CD4-positive, alpha-beta T cell treated with Interleukin-2 at 100 ng/mL for 4 hours (primary cell): Measurements from ENCODE around the gene PPP4R4.
"Not testable (repeated sequence)": the region's sequence is repeated elsewhere in the genome, so short reads cannot be mapped to it uniquely, and the experiment has no call there.

Experiments used
- DNase-seq: peaks from one replicate; pipeline ENCODE4 v3.0.0-alpha.2; 2020; ENCODE audit warnings: low spot score

Gene PPP4R4

DNA sequence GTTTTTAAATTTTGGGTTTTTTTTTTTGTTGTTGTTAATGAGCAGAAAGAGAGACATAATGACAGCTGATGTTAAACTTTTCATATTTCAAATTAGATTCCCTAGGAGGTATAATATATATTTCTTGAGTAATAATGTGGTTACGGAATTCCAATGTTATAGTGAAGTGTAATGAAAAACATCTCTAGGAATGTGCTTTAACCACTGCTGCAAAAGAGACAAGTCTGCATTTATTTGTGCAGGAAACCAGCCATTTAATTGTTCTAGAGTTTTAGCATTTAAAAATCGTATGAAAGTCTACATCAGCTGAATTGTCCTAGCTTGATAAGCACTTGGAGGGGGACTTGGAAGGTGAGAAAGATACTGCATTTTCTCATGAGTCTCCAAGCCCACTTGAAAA lies 104.6 kb downstream of the PPP4R4 start:
- DNase-seq = no peak

DNA sequence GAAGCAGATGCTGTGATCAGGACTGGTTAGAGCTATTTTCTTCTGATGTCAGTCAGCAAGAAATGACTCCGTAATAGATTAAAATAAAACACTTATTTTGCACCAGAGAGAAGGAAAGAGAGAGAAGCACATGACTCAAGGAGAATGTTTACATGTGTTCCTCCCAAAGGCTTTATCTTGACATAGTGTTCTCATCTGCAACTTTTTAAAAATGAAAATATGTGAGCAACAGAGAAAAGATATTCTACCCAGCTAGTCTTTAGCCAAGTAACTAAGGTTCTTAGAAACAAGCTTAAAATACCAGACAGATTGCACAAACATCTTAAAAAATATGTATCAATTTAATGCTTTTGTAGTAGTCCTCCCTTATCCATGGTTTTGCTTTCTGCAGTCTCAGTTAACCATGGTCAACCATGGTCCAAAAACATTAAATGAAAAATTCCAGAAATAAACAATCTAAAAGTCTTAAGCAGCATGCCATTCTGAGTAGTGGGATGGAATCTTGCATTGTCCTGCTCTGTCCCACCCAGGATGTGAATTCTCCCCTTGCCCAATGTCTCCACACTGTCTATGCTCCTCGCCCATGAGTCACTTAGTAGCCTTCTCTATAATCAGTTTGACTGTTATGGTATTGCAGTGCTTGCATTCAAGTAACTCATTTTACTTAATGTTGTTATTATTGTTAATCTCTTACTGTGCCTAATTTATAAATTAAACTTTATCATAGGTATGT lies 109.0 kb downstream of the PPP4R4 start:
- DNase-seq = no peak

DNA sequence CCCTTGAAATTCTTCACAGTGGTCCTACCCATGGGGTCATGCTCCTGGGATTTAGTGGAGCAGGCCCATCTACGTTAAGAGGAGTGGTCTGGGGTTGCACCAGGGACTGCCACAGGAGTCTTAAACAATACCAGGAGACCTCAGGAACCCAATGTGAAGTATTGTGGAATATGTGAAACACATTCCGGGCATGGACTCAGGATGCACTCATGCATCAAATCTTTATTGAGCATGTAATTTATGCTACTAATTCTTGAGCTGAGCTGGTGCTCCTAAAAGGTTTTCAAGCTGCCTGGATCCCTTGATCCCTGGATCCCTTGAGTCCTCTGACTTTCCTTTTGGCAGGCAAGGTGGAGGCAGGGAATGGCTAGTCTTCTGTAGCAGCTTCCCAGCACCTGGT lies 110.1 kb downstream of the PPP4R4 start:
- no peak for DNase-seq

DNA sequence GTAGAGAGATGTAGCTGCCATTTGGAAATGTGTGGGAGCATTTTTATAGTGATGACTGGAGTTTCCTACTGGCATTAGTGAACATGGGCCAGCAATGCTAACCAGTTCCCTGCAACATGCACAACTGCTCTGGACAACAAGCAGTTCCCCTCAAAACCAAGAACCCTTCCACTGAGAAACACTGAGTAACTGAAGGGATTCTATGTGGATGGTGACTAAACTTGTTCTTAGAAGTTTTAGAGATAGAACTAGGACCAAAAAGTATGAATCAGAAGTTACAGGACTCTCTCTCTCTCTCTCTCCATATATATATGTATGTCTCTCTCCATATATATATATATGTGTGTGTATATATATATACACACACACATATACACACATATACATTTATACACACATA lies 111.0 kb downstream of the PPP4R4 start:
- no peak for DNase-seq

DNA sequence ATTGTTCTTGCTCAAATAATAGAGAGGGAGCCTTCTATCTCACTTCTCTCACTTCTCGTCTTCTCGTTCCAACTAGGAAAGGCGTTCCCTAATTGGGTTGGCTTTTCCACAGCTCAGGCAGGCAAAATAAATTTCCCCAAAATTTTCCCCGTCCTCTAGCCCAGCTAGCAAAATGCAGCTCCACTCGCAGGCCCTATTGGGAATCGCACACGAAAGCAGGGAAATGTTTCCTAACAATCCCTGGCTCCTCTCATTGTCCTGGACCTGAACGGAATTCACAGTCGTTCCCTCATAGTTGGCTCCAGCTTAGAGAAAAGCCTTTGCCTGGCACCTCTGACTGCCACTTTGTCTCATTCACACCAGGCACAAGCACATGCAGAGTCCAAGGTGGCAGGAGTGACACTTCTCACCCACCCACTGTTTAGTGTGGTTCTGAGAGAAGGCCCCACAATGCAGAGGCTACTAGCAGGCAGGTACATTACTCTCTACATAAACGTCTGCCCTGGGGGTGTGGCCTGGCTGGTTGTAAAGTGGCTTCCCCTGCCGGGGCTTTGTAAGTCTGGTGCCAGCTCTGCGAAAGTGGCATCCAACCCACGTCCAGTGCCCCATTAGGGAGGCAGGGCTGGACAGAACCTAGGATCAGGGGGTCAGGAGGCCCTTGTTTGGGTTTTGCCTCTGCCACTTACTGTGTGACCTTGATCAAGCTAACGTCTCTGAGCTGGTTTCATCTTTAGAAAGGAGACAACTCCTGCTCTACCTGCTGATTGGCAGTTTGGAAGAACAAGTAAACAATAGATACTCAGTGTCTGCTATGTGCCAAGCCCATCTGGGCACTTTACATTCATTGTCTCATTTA lies 114.7 kb downstream of the PPP4R4 start:
- no peak for DNase-seq

DNA sequence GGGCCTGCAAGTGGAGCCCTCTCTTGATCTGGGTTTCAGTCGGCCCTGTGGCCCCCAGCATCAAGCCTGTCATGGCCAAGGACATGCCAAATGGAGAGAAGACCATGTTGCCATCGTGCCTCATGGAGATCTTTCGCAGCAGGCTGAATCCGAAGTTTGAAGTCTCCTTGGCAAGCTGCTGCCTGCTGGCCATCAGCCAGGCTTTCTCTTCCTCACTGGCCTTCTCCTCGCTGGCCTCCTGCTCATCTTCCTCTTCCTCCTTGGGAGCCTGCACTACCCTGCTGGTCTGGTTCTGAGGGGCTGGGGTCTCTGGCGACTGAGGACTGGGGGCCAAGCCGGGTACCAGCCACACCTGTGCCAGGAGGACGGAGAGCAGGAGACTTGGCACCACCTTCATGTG lies 116.1 kb downstream of the PPP4R4 start:
- no peak for DNase-seq

DNA sequence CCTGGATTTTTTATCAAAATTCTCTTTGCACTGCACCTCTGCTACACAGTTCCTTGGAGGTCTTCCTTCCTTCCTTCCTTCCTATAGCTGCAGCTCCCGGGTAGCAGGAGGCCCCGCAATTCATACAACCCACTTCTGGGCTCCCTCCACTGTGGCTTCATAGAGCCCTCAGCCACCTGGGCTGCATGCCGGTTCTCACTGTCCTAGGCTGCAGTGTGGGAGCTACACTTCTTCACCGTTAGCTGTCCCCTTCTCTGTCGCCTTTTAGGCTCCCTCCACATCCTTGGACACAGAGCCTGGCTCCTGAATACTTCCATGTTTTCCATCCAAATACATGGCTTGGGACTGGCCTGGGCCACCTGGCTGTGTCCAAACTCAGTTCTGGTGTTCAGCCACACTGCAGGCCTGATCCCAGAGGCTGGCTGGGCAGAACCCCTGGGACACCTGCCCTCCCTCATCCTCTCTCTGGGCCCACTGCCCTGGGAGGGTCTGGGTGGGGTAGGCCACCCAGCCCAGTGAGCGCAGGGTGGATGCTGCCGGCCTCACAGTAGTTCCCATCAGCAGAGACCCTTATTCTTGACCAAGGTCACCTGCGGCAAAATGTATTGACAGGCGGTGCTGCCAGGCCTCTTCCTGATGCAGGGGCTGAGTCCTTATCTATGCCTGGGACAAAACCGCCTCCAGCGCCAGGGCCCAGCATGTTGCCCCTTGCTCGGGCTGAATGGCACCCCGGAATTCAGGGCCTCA lies 117.2 kb downstream of the PPP4R4 start:
- DNase-seq = no peak

DNA sequence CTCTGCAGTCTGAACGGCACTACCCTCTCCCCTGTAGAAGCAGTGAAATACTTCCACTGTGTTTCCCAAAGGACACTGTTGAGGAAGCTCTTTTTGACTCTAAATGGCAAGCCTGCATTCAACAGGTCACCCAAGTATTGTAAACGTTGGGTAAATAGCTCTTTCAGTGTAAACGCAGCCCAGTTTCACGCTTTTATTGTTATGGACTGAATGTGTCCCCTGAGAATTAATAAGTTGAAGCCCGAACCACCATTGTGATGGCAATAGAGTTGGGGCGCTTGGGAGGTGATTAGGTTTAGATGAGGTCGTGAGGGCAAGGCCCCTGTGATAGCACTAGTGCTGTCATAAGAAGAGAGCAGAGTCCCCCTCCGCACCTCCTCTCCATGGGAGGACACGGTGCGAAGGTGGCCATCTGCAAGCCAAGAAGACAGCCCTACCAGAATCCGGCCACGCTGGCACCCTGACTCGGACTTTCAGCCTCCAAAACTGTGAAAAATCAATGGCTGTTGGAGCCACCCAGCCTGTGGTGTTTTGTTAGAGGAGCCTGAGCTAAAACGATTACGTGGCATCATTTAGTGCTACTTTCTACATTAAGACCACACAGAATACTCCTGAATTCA lies 117.9 kb downstream of the PPP4R4 start:
- DNase-seq = no peak

DNA sequence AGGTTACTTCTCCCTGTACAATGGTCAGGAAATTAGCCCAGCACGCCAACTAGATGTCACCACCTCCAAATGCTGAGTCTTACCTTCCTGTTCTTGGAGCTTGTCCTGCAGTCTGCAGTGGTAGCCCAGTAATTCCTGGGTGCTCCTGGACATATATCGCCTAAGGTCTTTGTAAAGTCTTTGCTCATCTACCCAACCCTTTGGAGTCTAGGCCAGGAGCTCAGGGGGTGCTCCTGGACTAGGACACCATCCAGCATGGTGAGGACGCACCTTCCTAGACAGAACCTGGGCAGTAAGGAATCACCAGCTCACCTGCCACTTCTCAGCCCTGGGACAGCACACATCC lies 118.4 kb downstream of the PPP4R4 start:
- DNase-seq = no peak

DNA sequence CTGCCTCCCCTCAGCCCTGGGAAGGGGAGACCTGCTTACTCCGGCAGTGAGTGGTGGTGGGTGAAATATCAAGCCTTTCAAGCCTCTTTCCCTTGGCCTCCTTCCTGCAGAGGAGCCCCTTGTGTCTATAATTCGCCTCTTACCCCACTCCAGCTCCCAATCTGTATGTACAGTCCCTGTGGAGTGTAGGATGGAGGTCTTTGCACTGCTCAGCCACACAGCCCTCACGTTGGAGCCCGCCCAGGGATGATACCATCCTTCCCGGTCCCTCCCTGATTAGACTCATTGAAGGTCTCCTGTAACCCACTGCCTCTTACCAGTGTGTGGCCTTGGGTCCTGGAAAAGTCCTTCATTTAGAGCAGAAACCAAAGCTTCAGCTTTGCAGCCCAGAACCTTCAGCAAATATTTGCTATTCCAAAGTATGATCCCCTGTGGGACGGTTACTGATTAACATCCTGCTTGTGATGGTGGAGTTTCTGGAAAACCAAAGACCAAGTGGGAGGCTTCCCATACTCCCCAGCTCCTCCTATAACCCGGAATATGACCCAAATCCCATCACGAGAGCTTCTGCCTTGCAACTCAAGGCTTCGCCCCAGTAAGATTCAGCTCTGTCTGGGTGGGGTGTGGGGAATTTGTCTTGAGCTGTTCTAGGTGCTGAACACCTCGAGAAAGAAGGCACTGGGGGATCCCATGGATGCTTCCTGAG lies 118.9 kb downstream of the PPP4R4 start, which contains the start of gene SERPINA10:
SERPINA10 (minus strand) TSS at position 397 of the 706 bp plus-strand sequence. CDS start 2,675 bp downstream, outside the sequence.
- no peak for DNase-seq

DNA sequence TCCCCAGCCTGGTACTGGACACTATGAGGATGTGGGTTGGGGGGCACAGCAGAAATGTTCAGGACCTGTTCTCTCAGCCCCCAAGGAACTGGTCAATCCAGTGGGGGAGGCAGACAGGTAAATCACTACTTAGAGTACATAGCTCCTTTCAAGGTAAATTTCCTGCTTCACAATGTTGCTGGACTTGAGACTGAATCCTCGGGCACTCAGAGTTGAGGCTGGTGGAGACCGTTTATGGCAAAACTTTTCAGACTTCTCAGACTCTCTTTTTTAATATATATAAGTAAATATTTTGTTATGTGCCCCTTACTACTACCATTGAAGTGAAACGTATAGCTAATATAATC lies 119.4 kb downstream of the PPP4R4 start:
- no peak for DNase-seq

DNA sequence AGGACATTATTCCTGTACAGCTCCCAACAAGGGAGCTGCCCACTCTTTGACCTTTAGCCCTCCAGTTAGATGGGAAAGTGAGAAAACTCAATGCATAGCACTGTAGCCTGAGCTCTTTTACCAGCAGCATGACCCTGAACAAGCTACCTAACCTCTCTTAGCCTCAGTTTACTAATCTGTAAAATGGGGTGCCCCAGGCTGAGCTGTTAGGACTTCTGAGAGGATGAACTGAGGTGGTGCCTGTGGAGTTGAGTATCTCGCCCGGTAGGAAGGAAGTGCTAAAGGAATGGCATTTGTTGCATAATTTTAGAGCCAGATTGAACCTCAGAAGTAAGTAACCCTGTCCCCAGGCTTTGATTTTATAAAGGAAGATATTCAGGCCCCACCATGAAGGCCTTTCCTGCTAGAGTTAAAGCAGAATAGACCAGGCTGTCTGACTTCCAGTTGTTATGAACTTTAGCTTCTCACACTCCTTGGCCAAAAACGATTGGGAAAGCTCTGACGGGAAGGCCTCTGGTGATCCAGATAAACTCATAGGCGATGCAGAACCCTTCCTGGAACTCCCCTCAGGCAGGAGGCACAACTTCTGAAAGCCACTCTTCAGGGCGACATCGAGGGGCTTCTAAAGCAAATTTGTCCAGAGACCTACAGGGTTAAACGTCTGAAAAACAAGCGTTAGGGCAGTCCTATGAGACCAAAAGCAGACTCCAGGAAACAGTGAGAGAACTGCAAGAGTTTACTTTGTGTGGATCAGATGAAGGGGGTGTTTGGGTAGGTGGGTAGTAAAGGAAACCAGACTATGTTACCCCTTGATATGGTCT lies 121.4 kb downstream of the PPP4R4 start:
- DNase-seq = no peak

DNA sequence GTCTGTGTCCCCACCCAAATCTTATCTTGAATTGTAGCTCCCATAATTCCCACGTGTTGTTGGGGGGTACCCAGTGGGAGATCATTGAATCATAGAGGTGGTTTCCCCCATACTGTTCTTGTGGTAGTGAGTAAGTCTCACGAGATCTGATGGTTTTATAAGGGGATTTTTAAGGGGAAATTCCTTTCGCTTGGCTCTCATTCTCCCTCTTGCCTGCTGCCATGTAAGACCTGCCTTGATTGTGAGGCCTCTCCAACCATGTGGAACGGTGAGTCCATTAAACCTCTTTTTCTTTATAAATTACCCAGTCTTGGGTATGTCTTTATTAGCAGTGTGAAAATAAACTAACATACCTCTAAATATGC lies 122.0 kb downstream of the PPP4R4 start:
- not testable (repeated sequence) for DNase-seq

DNA sequence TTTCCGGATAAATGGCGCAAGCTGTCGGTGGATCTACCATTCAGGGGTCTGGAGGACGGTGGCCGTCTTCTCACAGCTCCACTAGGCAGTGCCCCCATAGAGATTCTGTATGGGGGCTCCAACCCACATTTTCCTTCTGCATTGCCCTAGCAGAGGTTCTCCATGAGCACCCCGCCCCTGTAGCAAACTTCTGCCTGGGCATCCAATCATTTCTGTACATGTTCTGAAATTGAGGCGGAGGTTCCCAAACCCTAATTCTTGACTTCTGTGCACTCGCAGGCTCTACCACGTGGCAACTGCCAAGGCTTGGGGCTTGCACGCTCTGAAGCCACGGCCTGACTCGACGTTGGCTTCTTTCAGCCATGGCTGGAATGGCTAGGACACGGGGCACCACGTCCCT lies 124.0 kb downstream of the PPP4R4 start:
- no peak for DNase-seq

DNA sequence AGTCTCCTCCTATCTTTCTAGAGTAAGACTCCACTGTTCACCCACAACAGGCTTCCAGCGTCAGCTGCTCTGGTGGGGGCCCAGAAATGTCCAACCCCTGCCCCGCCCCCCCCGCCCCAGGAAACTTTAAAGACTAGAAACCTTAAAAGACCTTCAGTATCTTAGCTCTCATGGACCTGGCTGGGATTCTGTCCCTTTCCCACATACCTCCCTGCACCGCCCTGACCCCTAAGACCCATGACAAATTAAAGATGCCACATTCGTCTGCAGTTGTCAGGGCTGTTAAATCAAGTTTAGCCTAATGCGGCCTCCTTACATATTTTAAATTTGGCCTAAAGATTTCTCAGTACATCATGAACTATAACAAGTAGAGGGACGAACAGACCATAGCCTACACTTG lies 129.0 kb downstream of the PPP4R4 start:
- no peak for DNase-seq

DNA sequence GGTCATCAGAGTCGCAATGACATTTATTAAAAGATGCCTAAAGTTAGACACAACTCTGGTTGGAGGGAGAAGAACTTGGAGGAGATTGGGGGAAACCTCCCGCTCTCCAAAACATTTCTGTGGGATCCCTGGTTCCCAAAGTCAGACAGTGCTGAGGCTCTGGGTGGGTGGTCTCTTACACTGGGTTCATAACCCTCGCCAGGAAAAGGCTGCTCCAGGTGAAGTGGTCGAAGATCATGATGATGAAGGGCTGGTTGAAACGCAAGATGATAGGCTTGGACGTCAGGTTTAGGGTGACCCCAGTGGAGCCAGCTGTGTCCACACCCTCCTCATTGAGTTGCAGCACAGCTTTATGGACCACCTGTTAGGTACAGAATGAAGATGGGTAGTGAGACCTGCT lies 130.1 kb downstream of the PPP4R4 start:
- DNase-seq = no peak

DNA sequence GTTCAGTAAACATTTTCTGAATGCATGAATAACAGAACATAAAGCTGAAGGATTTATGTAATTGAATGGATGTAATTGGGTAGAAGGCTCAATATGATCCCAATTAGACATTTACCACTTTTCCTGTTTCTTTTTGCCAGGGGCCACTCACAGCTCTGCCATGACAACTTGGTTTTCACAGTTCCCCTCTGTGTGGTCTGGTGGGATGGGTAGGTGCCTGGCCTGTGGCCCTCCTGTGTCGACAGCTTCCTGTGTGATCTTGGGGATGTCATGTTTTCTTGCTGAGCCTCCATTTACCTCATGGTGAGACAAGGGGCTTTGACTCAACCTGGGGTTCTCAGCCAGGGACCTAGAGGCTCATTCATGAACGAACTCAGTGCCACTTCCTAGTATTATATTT lies 131.5 kb downstream of the PPP4R4 start:
- DNase-seq = no peak

DNA sequence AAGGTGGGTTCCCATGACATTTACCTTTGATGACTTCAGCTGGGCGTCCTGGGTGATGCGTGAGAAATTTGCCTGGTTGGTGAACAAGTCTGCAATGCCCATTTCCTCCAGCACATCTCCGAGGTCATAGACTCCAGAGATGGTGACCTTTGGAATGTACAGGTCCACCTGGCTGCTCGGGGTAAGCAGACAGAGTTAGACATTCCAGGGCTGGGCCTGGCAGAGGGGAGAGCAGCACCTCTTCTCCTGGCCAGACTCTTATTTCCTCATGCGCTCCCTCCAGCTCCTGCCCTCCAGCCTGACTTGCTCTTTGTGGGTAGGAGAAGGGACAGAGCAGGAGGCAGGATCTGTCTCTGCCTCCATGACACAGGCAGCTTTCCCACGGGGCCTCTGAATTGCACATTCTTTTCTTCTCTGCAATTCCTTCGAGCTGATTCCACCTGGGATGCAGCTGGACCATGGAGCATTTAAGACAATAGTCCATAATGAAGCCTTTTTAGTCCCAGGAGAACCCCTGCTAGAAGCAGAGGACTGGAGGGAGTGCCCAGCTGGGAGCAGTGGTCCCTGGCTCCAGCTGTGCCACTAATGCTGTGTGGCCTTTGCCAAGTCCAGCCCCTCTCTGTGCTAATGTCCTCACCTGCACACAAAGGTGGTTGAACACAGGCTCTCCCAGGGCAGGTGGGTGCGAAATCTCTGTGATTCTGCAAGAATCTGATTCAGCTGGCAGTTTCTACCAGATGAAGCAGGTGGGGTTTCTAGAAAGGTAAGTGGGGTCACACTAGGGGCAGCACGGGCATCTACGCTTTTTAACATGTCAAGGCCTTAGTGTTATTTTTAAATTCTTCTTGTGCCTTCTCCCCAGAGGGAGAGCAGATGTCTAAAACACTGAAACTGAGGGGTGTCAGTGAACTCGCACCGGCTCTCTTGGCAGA lies 132.2 kb downstream of the PPP4R4 start:
- DNase-seq = no peak

DNA sequence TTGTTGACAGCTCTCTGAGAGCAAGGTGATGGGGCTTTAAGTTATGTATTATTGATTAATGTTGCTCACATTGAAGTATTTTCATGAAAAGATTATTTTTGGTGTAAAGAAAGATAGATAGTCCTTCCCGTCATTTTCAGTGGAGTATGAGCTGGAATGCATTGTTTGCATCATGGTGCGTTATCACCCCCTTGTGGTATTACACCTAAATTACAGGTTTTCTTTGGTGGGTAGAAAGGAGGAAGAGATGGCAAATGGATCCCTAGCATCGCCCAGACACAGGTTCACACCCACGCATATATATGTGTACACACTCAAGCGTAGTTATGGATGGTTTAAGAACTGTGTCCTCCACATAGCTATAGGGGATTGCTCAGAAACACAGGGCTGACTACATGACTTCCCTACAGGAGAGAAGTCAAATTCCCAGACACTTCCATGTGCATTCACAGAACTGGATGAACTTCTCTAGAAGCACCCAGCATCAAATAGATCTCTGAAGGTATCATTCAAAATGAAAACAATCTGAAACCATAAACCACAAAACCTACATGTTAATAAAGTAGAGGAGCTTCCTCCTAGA lies 133.4 kb downstream of the PPP4R4 start:
- no peak for DNase-seq

DNA sequence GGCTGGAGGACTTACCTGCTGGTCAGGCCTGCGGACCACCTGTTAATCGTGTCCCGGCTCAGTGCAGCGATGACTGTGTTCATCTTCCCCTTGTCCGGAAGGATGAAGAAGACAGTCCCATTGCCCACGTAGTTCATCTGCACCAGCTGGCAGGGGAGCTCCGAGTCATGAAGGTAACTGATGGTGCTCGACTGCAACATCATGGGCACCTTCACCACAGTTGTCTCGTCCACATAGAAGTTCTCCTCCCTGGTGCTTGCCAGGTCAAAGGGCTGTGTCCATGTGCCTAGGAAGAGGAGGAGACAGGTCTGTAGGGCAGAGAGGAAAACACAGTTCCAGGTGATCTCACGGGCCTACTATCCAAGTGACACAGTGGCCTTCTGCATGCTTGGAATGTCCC lies 135.6 kb downstream of the PPP4R4 start:
- DNase-seq = no peak
